ENCODE results near the gene TAS1R2.
"Not testable (repeated sequence)": the region's sequence is repeated elsewhere in the genome, so short reads cannot be mapped to it uniquely, and the experiment has no call there.

TAS1R2 gene

GRCh38 chr1:18874600-18874999, 15.1 kb upstream of the TAS1R2 start:
- Histone ChIP-seq H3K9ac (ENCODE audit: low read depth, low read length) (no peak overlapping the region), H3K4me1 (ENCODE audit: control insufficient read depth, insufficient read depth, low read length) (no peaks in the 10 kb centered on the region), H3K27me3 (ENCODE audit: control insufficient read depth, insufficient read depth, low read length) (no peaks in the 10 kb centered on the region), H3K9me3 (replicated peaks; ENCODE audit: low read length) (no peaks in the 10 kb centered on the region), H3K4me2 (ENCODE audit: low read length) (no peak overlapping the region), H3K36me3 (ENCODE audit: insufficient read depth, low read length) (no peaks in the 10 kb centered on the region), H3K4me3 (ENCODE audit: low read length) (no peak overlapping the region)

GRCh38 chr1:18874036-18874435, 14.6 kb upstream of the TAS1R2 start:
- Histone ChIP-seq H3K36me3 (ENCODE audit: insufficient read depth, low read length) (no peaks in the 10 kb centered on the region), H3K27me3 (ENCODE audit: control insufficient read depth, insufficient read depth, low read length) (no peaks in the 10 kb centered on the region), H3K4me3 (ENCODE audit: low read length) (no peak overlapping the region), H3K9ac (ENCODE audit: low read depth, low read length) (no peak overlapping the region), H3K4me1 (ENCODE audit: control insufficient read depth, insufficient read depth, low read length) (no peaks in the 10 kb centered on the region), H3K4me2 (ENCODE audit: low read length) (no peak overlapping the region), H3K9me3 (replicated peaks; ENCODE audit: low read length) (no peaks in the 10 kb centered on the region)

GRCh38 chr1:18872071-18872611, 12.7 kb upstream of the TAS1R2 start:
- H3K4me2 ChIP-seq (ENCODE audit: low read length): no peak overlapping the region
- no peak overlapping the region for H3K9ac ChIP-seq (ENCODE audit: low read depth, low read length)

DNA sequence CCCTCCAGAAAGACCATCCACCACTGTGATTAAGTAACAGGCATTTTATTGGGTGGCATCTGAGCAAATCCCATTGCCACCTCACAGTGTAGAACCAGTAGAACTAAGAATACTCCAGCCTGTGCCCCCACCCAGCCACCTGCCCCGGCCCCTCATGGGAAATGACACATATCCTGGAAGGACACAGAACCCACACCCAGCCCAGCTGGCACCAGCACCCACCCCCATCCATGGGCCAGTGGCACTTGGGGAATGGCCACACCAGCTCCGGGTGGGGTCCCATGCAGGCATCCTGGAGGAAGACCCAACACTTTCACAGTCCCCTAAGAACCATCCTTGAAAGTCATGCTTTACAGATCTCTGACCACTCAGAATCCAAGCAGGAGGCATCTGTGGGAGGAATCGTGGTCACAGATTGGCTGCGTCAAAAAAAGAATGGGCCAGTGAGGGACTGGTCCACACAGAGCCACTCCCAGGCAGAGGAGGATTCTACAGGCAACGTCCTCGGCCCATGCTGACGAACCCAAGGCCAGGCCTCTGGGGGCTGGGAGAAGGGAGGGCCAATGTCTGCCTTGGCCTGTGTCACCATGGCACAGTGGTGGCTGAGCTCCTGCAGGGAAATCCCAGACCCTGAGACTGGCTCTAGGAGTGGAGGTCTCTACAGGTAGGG, 12.1 kb upstream of the TAS1R2 start:
- no peak overlapping the region for H3K4me3 ChIP-seq (ENCODE audit: low read length)
- no peak overlapping the region for H3K9ac ChIP-seq (ENCODE audit: low read depth, low read length)
- peaks cover 5% of the 10 kb centered on the region for H3K27me3 ChIP-seq (ENCODE audit: control insufficient read depth, insufficient read depth, low read length)

More at GRCh38 chr1:18872071-18872611, 12.7 kb upstream of the TAS1R2 start:
- Histone ChIP-seq H3K4me1 (ENCODE audit: control insufficient read depth, insufficient read depth, low read length) (no peaks in the 10 kb centered on the region), H3K4me3 (ENCODE audit: low read length) (no peak overlapping the region), H3K36me3 (ENCODE audit: insufficient read depth, low read length) (no peaks in the 10 kb centered on the region), H3K27me3 (ENCODE audit: control insufficient read depth, insufficient read depth, low read length) (peaks cover under 1% of the 10 kb centered on the region), H3K9me3 (replicated peaks; ENCODE audit: low read length) (no peaks in the 10 kb centered on the region)

DNA sequence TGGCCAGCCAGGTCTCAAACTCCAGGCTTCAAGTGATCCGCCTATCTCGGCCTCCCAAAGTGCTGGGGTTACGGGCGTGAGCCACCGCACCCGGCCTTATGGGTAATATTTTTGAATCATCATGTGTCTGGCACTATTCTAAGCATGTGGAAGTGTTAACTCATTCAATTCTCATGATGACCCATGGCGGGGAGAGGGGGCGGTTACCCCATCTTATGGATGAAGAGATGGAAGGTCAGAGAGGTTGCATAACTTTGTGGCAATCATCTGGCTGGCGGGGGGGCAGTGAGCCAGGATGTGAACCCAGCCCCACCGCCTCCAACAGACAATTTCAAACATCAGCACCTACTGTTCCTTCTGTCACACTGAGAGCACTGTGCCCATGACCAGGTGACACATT, 11.5 kb upstream of the TAS1R2 start:
- H3K4me3 ChIP-seq (ENCODE audit: low read length): no peak overlapping the region
- H3K36me3 ChIP-seq (ENCODE audit: insufficient read depth, low read length): no peaks in the 10 kb centered on the region
- no peaks in the 10 kb centered on the region for H3K4me1 ChIP-seq (ENCODE audit: control insufficient read depth, insufficient read depth, low read length)
- H3K27me3 ChIP-seq (ENCODE audit: control insufficient read depth, insufficient read depth, low read length): peaks cover 8% of the 10 kb centered on the region
- no peaks in the 10 kb centered on the region for H3K9me3 ChIP-seq (replicated peaks; ENCODE audit: low read length)
- H3K4me2 ChIP-seq (ENCODE audit: low read length): no peak overlapping the region
- H3K9ac ChIP-seq (ENCODE audit: low read depth, low read length): no peak overlapping the region

More for the DNA sequence above, 12.1 kb upstream of the TAS1R2 start:
- no peaks in the 10 kb centered on the region for H3K9me3 ChIP-seq (replicated peaks; ENCODE audit: low read length)
- no peaks in the 10 kb centered on the region for H3K4me1 ChIP-seq (ENCODE audit: control insufficient read depth, insufficient read depth, low read length)
- H3K36me3 ChIP-seq (ENCODE audit: insufficient read depth, low read length): no peaks in the 10 kb centered on the region
- H3K4me2 ChIP-seq (ENCODE audit: low read length): no peak overlapping the region

DNA sequence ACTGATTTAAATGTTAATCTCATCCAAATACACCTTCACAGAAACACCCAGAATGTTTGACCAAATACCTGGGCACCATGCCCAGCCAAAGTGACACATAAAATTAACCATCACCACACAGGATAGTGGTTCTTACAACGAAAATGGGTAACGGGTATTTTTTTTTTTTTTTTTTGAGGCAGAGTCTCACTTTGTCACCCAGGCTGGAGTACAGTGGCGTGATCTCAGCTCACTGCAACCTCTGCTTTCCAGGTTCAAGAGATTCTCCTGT, 11.1 kb upstream of the TAS1R2 start:
- not testable (repeated sequence) for H3K36me3 ChIP-seq (ENCODE audit: insufficient read depth, low read length); H3K9me3 ChIP-seq (replicated peaks; ENCODE audit: low read length); H3K4me3 ChIP-seq (ENCODE audit: low read length); H3K4me1 ChIP-seq (ENCODE audit: control insufficient read depth, insufficient read depth, low read length); H3K9ac ChIP-seq (ENCODE audit: low read depth, low read length); H3K4me2 ChIP-seq (ENCODE audit: low read length)
- H3K27me3 ChIP-seq (ENCODE audit: control insufficient read depth, insufficient read depth, low read length): peaks cover 13% of the 10 kb centered on the region

GRCh38 chr1:18869847-18870594, 10.6 kb upstream of the TAS1R2 start:
- no peak overlapping the region for H3K4me2 ChIP-seq (ENCODE audit: low read length)
- no peak overlapping the region for H3K4me3 ChIP-seq (ENCODE audit: low read length)
- no peaks in the 10 kb centered on the region for H3K4me1 ChIP-seq (ENCODE audit: control insufficient read depth, insufficient read depth, low read length)
- no peaks in the 10 kb centered on the region for H3K36me3 ChIP-seq (ENCODE audit: insufficient read depth, low read length)
- H3K27me3 ChIP-seq (ENCODE audit: control insufficient read depth, insufficient read depth, low read length): peaks cover 14% of the 10 kb centered on the region
- H3K9me3 ChIP-seq (replicated peaks; ENCODE audit: low read length): no peaks in the 10 kb centered on the region
- H3K9ac ChIP-seq (ENCODE audit: low read depth, low read length): no peak overlapping the region

- Histone ChIP-seq H3K9me3 (replicated peaks; ENCODE audit: low read length) (no peaks in the 10 kb centered on the region), H3K9ac (ENCODE audit: low read depth, low read length) (no peak overlapping the region), H3K4me3 (ENCODE audit: low read length) (no peak overlapping the region), H3K36me3 (ENCODE audit: insufficient read depth, low read length) (no peaks in the 10 kb centered on the region), H3K4me2 (ENCODE audit: low read length) (no peak overlapping the region), H3K4me1 (ENCODE audit: control insufficient read depth, insufficient read depth, low read length) (no peaks in the 10 kb centered on the region), H3K27me3 (ENCODE audit: control insufficient read depth, insufficient read depth, low read length) (peaks cover 14% of the 10 kb centered on the region)
Observed at GRCh38 chr1:18868801-18869424, 9.5 kb upstream of the TAS1R2 start.

DNA sequence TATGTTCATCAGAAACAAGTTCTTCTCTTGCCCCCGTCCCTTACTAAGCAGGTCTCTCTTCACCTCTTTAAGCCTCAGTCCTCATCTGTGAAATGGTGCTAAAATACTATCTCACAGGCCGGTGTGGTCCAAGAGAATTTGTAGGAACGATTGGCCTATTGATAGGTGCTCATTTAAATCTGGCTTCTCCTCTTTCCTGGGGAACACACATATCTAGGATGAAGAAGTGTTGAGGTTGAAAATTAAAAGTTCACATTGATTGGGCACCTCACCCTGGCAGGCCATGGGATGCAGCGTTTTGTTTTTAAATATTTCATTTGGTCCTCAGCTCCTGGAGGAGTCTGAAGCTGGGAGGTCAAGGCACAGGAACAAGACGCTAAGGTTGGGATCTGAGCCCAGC, 8.9 kb upstream of the TAS1R2 start:
- Histone ChIP-seq H3K36me3 (ENCODE audit: insufficient read depth, low read length) (no peaks in the 10 kb centered on the region), H3K4me1 (ENCODE audit: control insufficient read depth, insufficient read depth, low read length) (no peaks in the 10 kb centered on the region), H3K4me2 (ENCODE audit: low read length) (no peak overlapping the region), H3K9me3 (replicated peaks; ENCODE audit: low read length) (no peaks in the 10 kb centered on the region), H3K9ac (ENCODE audit: low read depth, low read length) (no peak overlapping the region), H3K27me3 (ENCODE audit: control insufficient read depth, insufficient read depth, low read length) (peaks cover 14% of the 10 kb centered on the region), H3K4me3 (ENCODE audit: low read length) (no peak overlapping the region)

DNA sequence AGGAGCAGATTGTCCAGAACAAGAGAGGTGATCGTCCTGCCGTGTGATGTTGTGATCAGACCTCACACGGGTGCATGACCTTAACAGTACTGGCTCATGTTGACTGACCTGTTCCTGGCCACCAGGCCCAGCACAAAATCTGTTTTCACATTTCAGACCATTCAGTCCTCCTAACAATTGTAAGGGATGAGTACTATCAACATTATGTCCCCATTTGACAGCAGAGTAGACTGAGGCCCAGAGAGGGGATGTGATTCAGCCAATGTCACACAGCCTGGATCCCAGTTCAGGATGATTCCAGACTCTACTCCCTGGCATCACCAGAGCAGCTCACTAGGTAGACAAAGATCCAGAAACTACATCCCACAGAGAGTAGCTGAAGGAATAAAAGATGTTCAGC, 7.4 kb upstream of the TAS1R2 start:
- H3K27me3 ChIP-seq (ENCODE audit: control insufficient read depth, insufficient read depth, low read length): peaks cover 14% of the 10 kb centered on the region
- H3K9ac ChIP-seq (ENCODE audit: low read depth, low read length): no peak overlapping the region
- no peak overlapping the region for H3K4me3 ChIP-seq (ENCODE audit: low read length)
- H3K4me1 ChIP-seq (ENCODE audit: control insufficient read depth, insufficient read depth, low read length): no peaks in the 10 kb centered on the region
- H3K9me3 ChIP-seq (replicated peaks; ENCODE audit: low read length): no peaks in the 10 kb centered on the region
- H3K4me2 ChIP-seq (ENCODE audit: low read length): no peak overlapping the region
- no peaks in the 10 kb centered on the region for H3K36me3 ChIP-seq (ENCODE audit: insufficient read depth, low read length)

GRCh38 chr1:18866314-18866713, 6.9 kb upstream of the TAS1R2 start:
- peaks cover 14% of the 10 kb centered on the region for H3K27me3 ChIP-seq (ENCODE audit: control insufficient read depth, insufficient read depth, low read length)
- H3K4me2 ChIP-seq (ENCODE audit: low read length): no peak overlapping the region
- no peaks in the 10 kb centered on the region for H3K9me3 ChIP-seq (replicated peaks; ENCODE audit: low read length)
- no peaks in the 10 kb centered on the region for H3K36me3 ChIP-seq (ENCODE audit: insufficient read depth, low read length)
- no peaks in the 10 kb centered on the region for H3K4me1 ChIP-seq (ENCODE audit: control insufficient read depth, insufficient read depth, low read length)
- no peak overlapping the region for H3K9ac ChIP-seq (ENCODE audit: low read depth, low read length)
- no peak overlapping the region for H3K4me3 ChIP-seq (ENCODE audit: low read length)
